Spleen (tissue), 7 donors: ENCODE measurements around the gene SLC26A6.

Source experiments
- CTCF ChIP-seq, 11 experiments: fragments of 200-600 bp in 7 of 11; fragments of 450-650 bp in 4 of 11; sonication (generic) in 4 of 11; IDR thresholded peaks in 8 of 11; conservative IDR thresholded peaks in 3 of 11; 1 replicate in 7 of 11; 2 replicates in 4 of 11; pipeline versions ENCODE4 v1.4.0 to v1.8.0; 2016 to 2021; ENCODE audit warnings: antibody characterized with exemption in 11 of 11, inconsistent platforms in 4 of 11, mild to moderate bottlenecking in 1 of 11
- POLR2AphosphoS5 ChIP-seq, 3 donors: sonication (generic); formaldehyde crosslinking; IDR thresholded peaks; one replicate each; pipeline ENCODE4 v1.5.1; 2017; ENCODE audit warnings: antibody characterized with exemption in 3 of 3
- donor health status: DM: no; HTN: no; CAD: no; lungs with moderate emphysema.
- donor health status: DM: no; HTN: no; CAD: no.
- donor health status: DM: no; HTN: no; CAD: no.

DNA sequence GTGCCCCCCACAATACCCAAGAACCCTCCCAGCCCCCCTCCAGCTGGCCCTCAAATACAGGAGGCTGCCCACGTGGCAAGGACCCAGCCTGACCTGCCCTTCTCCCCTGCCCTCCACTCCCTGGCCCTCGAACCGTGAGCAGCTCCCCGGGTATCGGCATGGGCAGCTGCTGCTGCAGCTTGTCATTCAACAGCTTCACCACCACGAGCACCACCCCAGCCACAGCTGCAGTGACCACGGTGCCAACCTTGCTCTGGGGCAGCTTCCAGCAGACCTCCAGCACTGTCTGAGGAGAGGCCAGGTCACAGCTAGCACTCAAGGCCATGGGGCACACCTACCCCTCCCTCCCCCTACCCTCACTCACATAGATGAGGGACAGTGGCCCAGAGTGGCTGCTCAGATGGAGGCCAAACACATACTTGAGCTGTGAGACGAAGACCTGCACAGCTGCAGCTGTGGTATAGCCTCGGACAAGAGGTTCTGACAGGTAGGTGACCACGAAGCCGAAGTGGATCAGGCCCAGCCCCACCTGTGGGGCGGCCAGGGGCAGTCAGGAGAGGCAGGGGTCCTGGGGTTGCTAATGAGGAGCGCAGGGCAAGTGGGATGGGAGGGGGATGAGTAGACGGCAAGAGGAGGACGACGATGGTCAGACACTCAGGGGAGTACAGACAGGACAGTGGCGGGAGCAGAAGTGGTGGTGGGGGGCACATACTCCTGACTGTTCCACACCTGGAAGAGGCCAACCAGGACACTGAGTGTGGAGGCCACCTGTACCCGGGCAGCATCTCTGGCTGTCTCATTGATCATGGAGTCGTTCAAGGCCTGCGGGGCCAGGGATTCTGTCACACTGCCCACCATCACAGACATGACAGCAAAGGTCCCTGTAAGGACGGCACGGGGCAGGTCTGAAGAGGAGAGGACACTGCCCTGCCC is 3.5 kb downstream of the SLC26A6 start:
- TF ChIP-seq CTCF (IDR thresholded peaks at IDR 0.05 in 8 of 11, conservative IDR thresholded peaks at IDR 0.05 in 3 of 11): no peak
- no peak for TF ChIP-seq POLR2AphosphoS5 (IDR thresholded peaks at IDR 0.05)
